ENCODE results near the gene URB1. TPM values are rescaled to one million over a fixed set of nuclear protein-coding genes. Genes with fewer than 3 reads are reported as not detected.
A peak's percentile ranks its signal among the peaks of the same experiment; 100 is the strongest.

Gene URB1
- total and polyA plus RNA-seq, 2 of the 8 experiments (the other 6 are each of a cell fraction or from before 2014, with no cell fraction given) = 8.1 to 28.9 TPM

DNA sequence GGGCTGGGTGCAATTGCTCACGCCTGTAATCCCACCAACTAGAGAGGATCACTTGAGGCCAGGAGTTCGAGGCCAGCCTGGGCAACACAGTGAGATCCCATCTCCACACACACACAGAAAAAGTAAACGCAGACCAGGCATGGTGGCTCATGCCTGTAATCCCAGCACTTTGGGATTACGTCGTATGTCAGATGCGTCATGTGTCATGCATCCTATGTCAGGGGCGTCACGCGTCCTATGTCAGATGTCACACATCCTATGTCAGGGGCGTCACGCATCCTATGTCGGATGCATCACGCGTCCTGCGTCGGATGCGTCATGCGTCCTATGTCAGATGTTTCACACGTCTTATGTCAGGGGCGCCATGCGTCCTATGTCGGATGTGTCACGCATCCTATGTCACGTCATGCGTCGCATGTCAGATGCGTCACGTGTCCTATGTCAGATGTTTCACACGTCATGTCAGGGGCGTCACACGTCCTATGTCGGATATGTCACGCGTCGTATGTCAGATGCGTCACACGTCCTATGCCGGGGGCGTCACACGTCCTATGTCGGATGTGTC lies 92.6 kb downstream of the URB1 start:
- Histone ChIP-seq H3K79me1 (ENCODE audit: low read depth, low read length) (no peaks in the 10 kb centered on the region), H3K23ac (ENCODE audit: insufficient read length) (no peak overlapping the region), H3K36me3 (ENCODE audit: control insufficient read depth in 2 of 4, insufficient read depth in 4 of 4, low read length in 3 of 4) (peaks cover 0 to 3% (median 0%) of the 10 kb centered on the region in 4 experiments; a peak in 1 of 8 replicates), H2BK15ac (ENCODE audit: low read length) (no peak overlapping the region), H2BK120ac (replicated peaks; ENCODE audit: low read depth, low read length) (no peak overlapping the region), H3K9me3 (ENCODE audit: insufficient read depth in 2 of 2, low read depth in 1 of 2, low read length in 1 of 2) (peaks cover 0 to 3% of the 10 kb centered on the region in 2 experiments; a peak in 1 of 4 replicates), H2BK12ac (ENCODE audit: low read depth, low read length) (0 out of 2 replicates have a peak overlapping the region, but pooled peaks have one; percentile 50), H2BK20ac (ENCODE audit: low read length) (no peak overlapping the region), H3K14ac (ENCODE audit: insufficient read length) (no peak overlapping the region), H3K4me1 (replicated peaks in 1 of 4; ENCODE audit: control insufficient read depth in 3 of 4, insufficient read depth in 4 of 4, low read length in 3 of 4) (no peaks in the 10 kb centered on the region), H3K4ac (replicated peaks; ENCODE audit: insufficient read length, low read depth, low read length) (no peak overlapping the region), H2AFZ (ENCODE audit: low read length) (no peak overlapping the region), H4K8ac (ENCODE audit: extremely low read depth, insufficient read depth, low read length) (no peak overlapping the region), H4K5ac (ENCODE audit: insufficient read length, low read depth, low read length) (no peak overlapping the region), H3K27ac (ENCODE audit: low read depth, low read length) (no peak overlapping the region), H3K79me2 (ENCODE audit: control insufficient read depth in 1 of 2, insufficient read depth in 2 of 2, low read length in 2 of 2) (no peaks in the 10 kb centered on the region), H4K91ac (replicated peaks; ENCODE audit: insufficient read length, low read length) (no peak overlapping the region), H3K4me2 (ENCODE audit: insufficient read depth in 1 of 2, low read depth in 2 of 2, low read length in 2 of 2) (no peak overlapping the region), H3K4me3 (ENCODE audit: extremely low read depth in 1 of 4, insufficient read depth in 2 of 4, low read depth in 3 of 4, low read length in 4 of 4) (no peak overlapping the region), H3K27me3 (replicated peaks in 1 of 4; ENCODE audit: control insufficient read depth in 3 of 4, extremely low read depth in 1 of 4, insufficient read depth in 3 of 4, low read length in 3 of 4) (no peaks in the 10 kb centered on the region), H2BK5ac (ENCODE audit: low read depth, low read length) (no peak overlapping the region; the same call in 1 of the 2 replicates), H2AK5ac (ENCODE audit: low read depth, low read length) (peak overlapping the region; percentile 87; the same call in 1 of the 2 replicates), H3K18ac (ENCODE audit: extremely low read depth, low read length) (no peak overlapping the region), H3K23me2 (ENCODE audit: low read depth, low read length) (no peaks in the 10 kb centered on the region; the same call in 1 of the 2 replicates), H3K9ac (replicated peaks in 1 of 4; ENCODE audit: extremely low read depth in 1 of 4, low read depth in 3 of 4, low read length in 3 of 4) (no peak overlapping the region), H4K20me1 (replicated peaks in 1 of 2; ENCODE audit: control insufficient read depth in 1 of 2, insufficient read depth in 2 of 2, low read length in 2 of 2) (peaks cover 2 to 7% of the 10 kb centered on the region in 2 experiments), H3K56ac (replicated peaks; ENCODE audit: insufficient read length, low read depth, low read length) (no peak overlapping the region)
- CTCF ChIA-PET (ENCODE audit: partially characterized antibody) = interaction anchor here (0.9 to 1.9 kb wide), 2 partner anchors 9 to 13 kb away, joined by 3 to 5 read pairs; no protein-coding TSS in a partner anchor
- FAIRE-seq (no peak), DNase-seq (ENCODE audit: low read depth in 1 of 2, low spot score in 2 of 2) (no peak)
- TF ChIP-seq RAD21 (IDR thresholded peaks at IDR 0.05 in 1 of 2, conservative IDR thresholded peaks at IDR 0.05 in 1 of 2; ENCODE audit: low read depth in 2 of 2, low read length in 2 of 2) (no peak), POLR2AphosphoS5 (IDR thresholded peaks at IDR 0.05; ENCODE audit: low read depth, low read length) (peak; percentile 40; the same call in 1 of the 2 replicates)
- POLR2A ChIA-PET (ENCODE audit: partially characterized antibody) = no interaction called here
- WGBS, 2 experiments (ENCODE audit: extremely low coverage in 1 of 2, insufficient coverage in 1 of 2, insufficient read length in 1 of 2, insufficient replicate concordance in 2 of 2, low coverage in 1 of 2, low lambda C conversion rate in 2 of 2, missing lambda C conversion rate in 1 of 2) = 94% methylated on average over 41 of the region's 41 CpGs; no CpG with 5 or more reads in 1 of the 2 experiments
